ENCODE measurements around the gene TNRC6C. TPM values are rescaled to one million over a fixed set of nuclear protein-coding genes. Genes with fewer than 3 reads are reported as not detected.

The TNRC6C gene
- total RNA-seq (2014; rRNA removed; shearing (Covaris generic); ENCODE audit: low replicate concordance), result not detected in 2 replicates

- 0 out of 2 replicates have a peak, but pooled peaks cover 5% of the 10 kb centered on the region for H4K20me1 ChIP-seq (ENCODE audit: insufficient read depth, low read depth, low read length)
- no peaks in the 10 kb centered on the region for H3K79me2 ChIP-seq (ENCODE audit: low read length)
- no peak within 1 kb of the TSS for H3K9ac ChIP-seq (ENCODE audit: low read length)
- no peak for DNase-seq
- H2AFZ ChIP-seq (ENCODE audit: low read length), result no peak within 1 kb of the TSS
- no peaks in the 10 kb centered on the region for H3K36me3 ChIP-seq (ENCODE audit: insufficient read depth, low read length)
- H3K4me3 ChIP-seq (ENCODE audit: low read length), result no peak within 1 kb of the TSS
- no peaks in the 10 kb centered on the region for H3K9me2 ChIP-seq (replicated peaks; ENCODE audit: insufficient read depth, low read length)
- H3K27me3 ChIP-seq (ENCODE audit: low read length), result no peaks in the 10 kb centered on the region
- H3K4me1 ChIP-seq (ENCODE audit: low read length), result peaks cover 15% of the 10 kb centered on the region
- H3K27ac ChIP-seq (ENCODE audit: low read length), result no peak within 1 kb of the TSS
- no peak within 1 kb of the TSS for H3K4me2 ChIP-seq (ENCODE audit: low read depth, low read length, poor library complexity, severe bottlenecking)
- no peaks in the 10 kb centered on the region for H3K9me3 ChIP-seq (ENCODE audit: low read length)
These were observed at the start of gene TNRC6C for GRCh38 chr17:77957857-77958715. TSS of gene TNRC6C (plus strand) at chr17:77958703. CDS start at chr17:78004207, 45,504 bp downstream.

- Histone ChIP-seq H3K4me2 (ENCODE audit: low read depth, low read length, poor library complexity, severe bottlenecking) (no peak overlapping the region), H3K9ac (ENCODE audit: low read length) (no peak overlapping the region), H3K36me3 (ENCODE audit: insufficient read depth, low read length) (no peaks in the 10 kb centered on the region), H3K4me3 (ENCODE audit: low read length) (no peak overlapping the region), H3K27ac (ENCODE audit: low read length) (no peak overlapping the region), H3K79me2 (ENCODE audit: low read length) (no peaks in the 10 kb centered on the region), H3K9me3 (ENCODE audit: low read length) (no peaks in the 10 kb centered on the region), H3K4me1 (ENCODE audit: low read length) (no peaks in the 10 kb centered on the region), H4K20me1 (ENCODE audit: insufficient read depth, low read depth, low read length) (no peaks in the 10 kb centered on the region), H3K27me3 (ENCODE audit: low read length) (no peaks in the 10 kb centered on the region), H2AFZ (ENCODE audit: low read length) (no peak overlapping the region), H3K9me2 (replicated peaks; ENCODE audit: insufficient read depth, low read length) (no peaks in the 10 kb centered on the region)
- no peak for DNase-seq
These were observed 49.3 kb upstream of the TNRC6C start for GRCh38 chr17:77909236-77909635.

- no peaks in the 10 kb centered on the region for H3K36me3 ChIP-seq (ENCODE audit: insufficient read depth, low read length)
- no peak for DNase-seq
These were observed 48.7 kb upstream of the TNRC6C start for GRCh38 chr17:77909816-77910215.

GRCh38 chr17:77914385-77915254, 43.9 kb upstream of the TNRC6C start:
- Histone ChIP-seq H4K20me1 (ENCODE audit: insufficient read depth, low read depth, low read length) (peaks cover 8% of the 10 kb centered on the region; the same call in 1 of the 2 replicates), H3K27ac (ENCODE audit: low read length) (no peak overlapping the region), H2AFZ (ENCODE audit: low read length) (no peak overlapping the region), H3K27me3 (ENCODE audit: low read length) (peaks cover 3% of the 10 kb centered on the region; the same call in 1 of the 2 replicates), H3K4me3 (ENCODE audit: low read length) (no peak overlapping the region), H3K9me3 (ENCODE audit: low read length) (no peaks in the 10 kb centered on the region), H3K9me2 (replicated peaks; ENCODE audit: insufficient read depth, low read length) (no peaks in the 10 kb centered on the region), H3K4me2 (ENCODE audit: low read depth, low read length, poor library complexity, severe bottlenecking) (no peak overlapping the region), H3K4me1 (ENCODE audit: low read length) (peaks cover 11% of the 10 kb centered on the region), H3K79me2 (ENCODE audit: low read length) (no peaks in the 10 kb centered on the region), H3K9ac (ENCODE audit: low read length) (no peak overlapping the region), H3K36me3 (ENCODE audit: insufficient read depth, low read length) (no peaks in the 10 kb centered on the region)
- peak; percentile 62 for DNase-seq

More at GRCh38 chr17:77909816-77910215, 48.7 kb upstream of the TNRC6C start:
- Histone ChIP-seq H3K4me1 (ENCODE audit: low read length) (no peaks in the 10 kb centered on the region), H3K27me3 (ENCODE audit: low read length) (no peaks in the 10 kb centered on the region), H3K4me2 (ENCODE audit: low read depth, low read length, poor library complexity, severe bottlenecking) (no peak overlapping the region), H3K9me3 (ENCODE audit: low read length) (no peaks in the 10 kb centered on the region), H3K9ac (ENCODE audit: low read length) (no peak overlapping the region), H3K79me2 (ENCODE audit: low read length) (no peaks in the 10 kb centered on the region), H2AFZ (ENCODE audit: low read length) (no peak overlapping the region), H3K27ac (ENCODE audit: low read length) (no peak overlapping the region), H4K20me1 (ENCODE audit: insufficient read depth, low read depth, low read length) (no peaks in the 10 kb centered on the region), H3K4me3 (ENCODE audit: low read length) (no peak overlapping the region), H3K9me2 (replicated peaks; ENCODE audit: insufficient read depth, low read length) (no peaks in the 10 kb centered on the region)

- Histone ChIP-seq H3K4me3 (ENCODE audit: low read length) (no peak overlapping the region), H3K9ac (ENCODE audit: low read length) (no peak overlapping the region), H3K4me2 (ENCODE audit: low read depth, low read length, poor library complexity, severe bottlenecking) (no peak overlapping the region), H3K79me2 (ENCODE audit: low read length) (no peaks in the 10 kb centered on the region), H3K4me1 (ENCODE audit: low read length) (peaks cover 11% of the 10 kb centered on the region), H3K9me2 (replicated peaks; ENCODE audit: insufficient read depth, low read length) (no peaks in the 10 kb centered on the region), H3K27ac (ENCODE audit: low read length) (no peak overlapping the region), H3K36me3 (ENCODE audit: insufficient read depth, low read length) (no peaks in the 10 kb centered on the region), H3K9me3 (ENCODE audit: low read length) (no peaks in the 10 kb centered on the region), H4K20me1 (ENCODE audit: insufficient read depth, low read depth, low read length) (peaks cover 8% of the 10 kb centered on the region; the same call in 1 of the 2 replicates), H3K27me3 (ENCODE audit: low read length) (peaks cover 3% of the 10 kb centered on the region; the same call in 1 of the 2 replicates), H2AFZ (ENCODE audit: low read length) (no peak overlapping the region)
- no peak for DNase-seq
These were observed 42.9 kb upstream of the TNRC6C start for GRCh38 chr17:77915594-77916021.

- H3K9ac ChIP-seq (ENCODE audit: low read length), result no peak overlapping the region
- no peak for DNase-seq
- no peaks in the 10 kb centered on the region for H3K9me2 ChIP-seq (replicated peaks; ENCODE audit: insufficient read depth, low read length)
- H3K27me3 ChIP-seq (ENCODE audit: low read length), result peaks cover 3% of the 10 kb centered on the region; the same call in 1 of the 2 replicates
- H3K9me3 ChIP-seq (ENCODE audit: low read length), result no peaks in the 10 kb centered on the region
- peaks cover 8% of the 10 kb centered on the region; the same call in 1 of the 2 replicates for H4K20me1 ChIP-seq (ENCODE audit: insufficient read depth, low read depth, low read length)
- no peaks in the 10 kb centered on the region for H3K79me2 ChIP-seq (ENCODE audit: low read length)
- peaks cover 11% of the 10 kb centered on the region for H3K4me1 ChIP-seq (ENCODE audit: low read length)
- H3K4me2 ChIP-seq (ENCODE audit: low read depth, low read length, poor library complexity, severe bottlenecking), result no peak overlapping the region
- H3K4me3 ChIP-seq (ENCODE audit: low read length), result no peak overlapping the region
- no peaks in the 10 kb centered on the region for H3K36me3 ChIP-seq (ENCODE audit: insufficient read depth, low read length)
- H3K27ac ChIP-seq (ENCODE audit: low read length), result no peak overlapping the region
- no peak overlapping the region for H2AFZ ChIP-seq (ENCODE audit: low read length)
These were observed 42.2 kb upstream of the TNRC6C start for GRCh38 chr17:77916264-77916663.

GRCh38 chr17:77916703-77917481, 41.6 kb upstream of the TNRC6C start:
- no peak overlapping the region for H3K4me3 ChIP-seq (ENCODE audit: low read length)
- H3K36me3 ChIP-seq (ENCODE audit: insufficient read depth, low read length), result no peaks in the 10 kb centered on the region
- no peak overlapping the region for H3K9ac ChIP-seq (ENCODE audit: low read length)
- peaks cover 11% of the 10 kb centered on the region for H3K4me1 ChIP-seq (ENCODE audit: low read length)
- no peak overlapping the region for H3K27ac ChIP-seq (ENCODE audit: low read length)
- H3K4me2 ChIP-seq (ENCODE audit: low read depth, low read length, poor library complexity, severe bottlenecking), result peak overlapping the region; percentile 35
- peaks cover 8% of the 10 kb centered on the region; the same call in 1 of the 2 replicates for H4K20me1 ChIP-seq (ENCODE audit: insufficient read depth, low read depth, low read length)
- no peaks in the 10 kb centered on the region for H3K9me3 ChIP-seq (ENCODE audit: low read length)
- H3K27me3 ChIP-seq (ENCODE audit: low read length), result peaks cover 3% of the 10 kb centered on the region; the same call in 1 of the 2 replicates
- H2AFZ ChIP-seq (ENCODE audit: low read length), result no peak overlapping the region
- no peaks in the 10 kb centered on the region for H3K9me2 ChIP-seq (replicated peaks; ENCODE audit: insufficient read depth, low read length)
- H3K79me2 ChIP-seq (ENCODE audit: low read length), result no peaks in the 10 kb centered on the region
- peak; percentile 95 for DNase-seq
